Activated CD4-positive, alpha-beta T cell treated with anti-CD3 and anti-CD28 coated beads, Interleukin-2, Interleukin-4, amounts not matched to agents 100 ng/mL and 50 ng/mL, durations not matched to agents 16 hours and 8 hours (primary cell): ENCODE data around the gene NBPF26.
A peak's percentile ranks its signal among the peaks of the same experiment; 100 is the strongest.
"Not testable (repeated sequence)": the region's sequence is repeated elsewhere in the genome, so short reads cannot be mapped to it uniquely, and the experiment has no call there.

ENCODE experiments used
- DNase-seq: peaks from one replicate; pipeline ENCODE4 v3.0.0-alpha.2; 2020; ENCODE audit warnings: low spot score

NBPF26 gene

GRCh38 chr1:120858144-120858543, 134.4 kb downstream of the NBPF26 start:
- DNase-seq: not testable (repeated sequence)

- peak; percentile 54 for DNase-seq
Observed at GRCh38 chr1:120859615-120860234, 136.0 kb downstream of the NBPF26 start.

GRCh38 chr1:120878206-120878605, 154.5 kb downstream of the NBPF26 start:
- not testable (repeated sequence) for DNase-seq

GRCh38 chr1:120880056-120880455, 156.3 kb downstream of the NBPF26 start:
- not testable (repeated sequence) for DNase-seq

GRCh38 chr1:120881934-120882333, 158.2 kb downstream of the NBPF26 start:
- not testable (repeated sequence) for DNase-seq
